CD8-positive, alpha-beta memory T cell (primary cell): ENCODE data around the gene PUM1. TPM values are rescaled to one million over a fixed set of nuclear protein-coding genes. Genes with fewer than 3 reads are reported as not detected.

Source experiments
- CTCF ChIA-PET: fragments of 350-600 bp; sonication (Branson Sonifier 250); formaldehyde crosslinking; loops from one replicate; lab custom pipeline; 2021; ENCODE audit warnings: antibody characterized with exemption; lab: Charles Lee
- POLR2A ChIA-PET: fragments of 350-600 bp; sonication (Branson Sonifier 250); formaldehyde crosslinking; loops from one replicate; lab custom pipeline; 2021; ENCODE audit warnings: antibody characterized with exemption; lab: Charles Lee
- DNase-seq, 5 donors: peaks; one replicate each; pipeline versions ENCODE4 v3.0.0 to v3.0.0-alpha.2; 2020 to 2022; ENCODE audit warnings: mixed read lengths in 1 of 5
- H3K27ac ChIP-seq: one replicate; pipeline ENCODE4 v1.7.0; 2013; ENCODE audit warnings: low read depth, mild to moderate bottlenecking, low read length, moderate library complexity
- H3K27me3 ChIP-seq: 2 replicates; pipeline ENCODE4 v1.7.0; 2013; ENCODE audit warnings: low read length, mild to moderate bottlenecking; ENCODE audit not compliant: insufficient read depth, poor library complexity, severe bottlenecking
- H3K36me3 ChIP-seq: 2 replicates; pipeline ENCODE4 v1.7.0; 2013; ENCODE audit warnings: mild to moderate bottlenecking, low read length, moderate library complexity; ENCODE audit not compliant: insufficient read depth
- H3K4me1 ChIP-seq: 2 replicates; pipeline ENCODE4 v1.7.0; 2013; ENCODE audit warnings: mild to moderate bottlenecking, low read length, moderate library complexity; ENCODE audit not compliant: insufficient read depth
- H3K4me3 ChIP-seq: 2 replicates; pipeline ENCODE4 v1.7.0; 2013; ENCODE audit warnings: mild to moderate bottlenecking, low read length
- H3K9me3 ChIP-seq: 2 replicates; pipeline ENCODE4 v1.7.0; 2013; ENCODE audit warnings: mild to moderate bottlenecking, low read length
- H3K27ac Mint-ChIP-seq, 8 donors: one replicate each; pipeline ENCODE4 v1.8.0; 2020 to 2021; ENCODE audit warnings: mixed read lengths in 8 of 8, mild to moderate bottlenecking in 6 of 8, inconsistent platforms in 3 of 8, moderate library complexity in 3 of 8
- H3K27me3 Mint-ChIP-seq, 2 donors: one replicate each; pipeline ENCODE4 v1.8.0; 2020 to 2021; ENCODE audit warnings: mixed read lengths in 2 of 2, mild to moderate bottlenecking in 1 of 2, moderate library complexity in 1 of 2
- H3K36me3 Mint-ChIP-seq, 3 donors: one replicate each; pipeline ENCODE4 v1.8.0; 2020 to 2021; ENCODE audit warnings: mixed read lengths in 3 of 3, inconsistent platforms in 1 of 3, mild to moderate bottlenecking in 1 of 3
- H3K4me1 Mint-ChIP-seq, 3 donors: one replicate each; pipeline ENCODE4 v1.8.0; 2020 to 2021; ENCODE audit warnings: mixed read lengths in 3 of 3, inconsistent platforms in 1 of 3, mild to moderate bottlenecking in 1 of 3
- H3K4me3 Mint-ChIP-seq, 7 donors: one replicate each; pipeline ENCODE4 v1.8.0; 2020 to 2021; ENCODE audit warnings: mixed read lengths in 7 of 7, mild to moderate bottlenecking in 6 of 7, moderate library complexity in 4 of 7, inconsistent platforms in 2 of 7
- H3K9me3 Mint-ChIP-seq, 5 donors: one replicate each; pipeline ENCODE4 v1.8.0; 2020 to 2022; ENCODE audit warnings: mixed read lengths in 5 of 5, mild to moderate bottlenecking in 3 of 5, moderate library complexity in 2 of 5, inconsistent platforms in 1 of 5
- polyA plus RNA-seq: library from polyadenylated mRNA; unstranded; fragments of 300-500 nt; fragmentation: Illumina TruSeq; gene quantifications from one replicate; pipeline ENCODE4 v1.2.3, GENCODE V29; 2021
- total RNA-seq, 2 experiments: library from RNA; stranded (reverse); gene quantifications; one replicate each; pipeline ENCODE4 v1.2.3, GENCODE V29; 2021

Gene PUM1
- total and polyA plus RNA-seq, 3 experiments from 2014 or later, result 99.8 to 127 (median 113) TPM

- Histone ChIP-seq H3K9me3 (no peaks in the 10 kb centered on the region), H3K27ac (no peak overlapping the region), H3K4me3 (no peak overlapping the region), H3K36me3 (peaks cover 18% of the 10 kb centered on the region), H3K27me3 (no peaks in the 10 kb centered on the region), H3K4me1 (peaks cover 39% of the 10 kb centered on the region)
- no peak for DNase-seq
- CTCF ChIA-PET, result no interaction called here
- H3K36me3 Mint-ChIP-seq, result peaks cover 3 to 71% (median 18%) of the 10 kb centered on the region in 3 donors
- no peaks in the 10 kb centered on the region for H3K27me3 Mint-ChIP-seq
- H3K27ac Mint-ChIP-seq, result no peak overlapping the region
- POLR2A ChIA-PET, result no interaction called here
- no peak overlapping the region for H3K4me3 Mint-ChIP-seq
- peaks cover 52 to 90% (median 82%) of the 10 kb centered on the region in 3 donors for H3K4me1 Mint-ChIP-seq
- no peaks in the 10 kb centered on the region for H3K9me3 Mint-ChIP-seq
Observed at GRCh38 chr1:31006747-31007146, 58.8 kb downstream of the PUM1 start.

GRCh38 chr1:31005617-31006166 is 59.8 kb downstream of the PUM1 start:
- Histone ChIP-seq H3K36me3 (peaks cover 18% of the 10 kb centered on the region), H3K9me3 (no peaks in the 10 kb centered on the region), H3K4me1 (peaks cover 28% of the 10 kb centered on the region), H3K27ac (no peak overlapping the region), H3K27me3 (no peaks in the 10 kb centered on the region), H3K4me3 (no peak overlapping the region)
- Mint-ChIP-seq H3K36me3 (peaks cover 3 to 76% (median 18%) of the 10 kb centered on the region in 3 donors), H3K4me1 (peaks cover 50 to 86% (median 79%) of the 10 kb centered on the region in 3 donors), H3K27me3 (no peaks in the 10 kb centered on the region), H3K27ac (peak overlapping the region in 2 of 8 donors; percentile 57 to 76), H3K4me3 (no peak overlapping the region), H3K9me3 (no peaks in the 10 kb centered on the region)
- no peak for DNase-seq
- POLR2A ChIA-PET, result no interaction called here
- CTCF ChIA-PET, result no interaction called here

GRCh38 chr1:31005198-31005597 is 60.3 kb downstream of the PUM1 start:
- H3K9me3 Mint-ChIP-seq, result no peaks in the 10 kb centered on the region
- peak overlapping the region in 1 of 8 donors; percentile 56 for H3K27ac Mint-ChIP-seq
- Histone ChIP-seq H3K4me1 (peaks cover 23% of the 10 kb centered on the region), H3K27me3 (no peaks in the 10 kb centered on the region), H3K27ac (no peak overlapping the region), H3K36me3 (peaks cover 18% of the 10 kb centered on the region), H3K9me3 (no peaks in the 10 kb centered on the region), H3K4me3 (no peak overlapping the region)
- no peaks in the 10 kb centered on the region for H3K27me3 Mint-ChIP-seq
- ChIA-PET POLR2A (no interaction called here), CTCF (no interaction called here)
- no peak overlapping the region for H3K4me3 Mint-ChIP-seq
- H3K4me1 Mint-ChIP-seq, result peaks cover 45 to 86% (median 79%) of the 10 kb centered on the region in 3 donors
- peaks cover 3 to 80% (median 18%) of the 10 kb centered on the region in 3 donors for H3K36me3 Mint-ChIP-seq
- DNase-seq, result no peak

- Mint-ChIP-seq H3K27ac (peak overlapping the region in 2 of 8 donors; percentile 10 to 60), H3K27me3 (no peaks in the 10 kb centered on the region), H3K9me3 (no peaks in the 10 kb centered on the region), H3K4me3 (no peak overlapping the region), H3K36me3 (peaks cover 3 to 84% (median 18%) of the 10 kb centered on the region in 3 donors), H3K4me1 (peaks cover 45 to 81% (median 75%) of the 10 kb centered on the region in 3 donors)
- no peaks in the 10 kb centered on the region for H3K27me3 ChIP-seq
- DNase-seq, result no peak
- ChIA-PET CTCF (no interaction called here), POLR2A (no interaction called here)
- no peak overlapping the region for H3K27ac ChIP-seq
- peaks cover 13% of the 10 kb centered on the region for H3K4me1 ChIP-seq
- H3K9me3 ChIP-seq, result no peaks in the 10 kb centered on the region
- H3K36me3 ChIP-seq, result peaks cover 18% of the 10 kb centered on the region
- no peak overlapping the region for H3K4me3 ChIP-seq
Observed at GRCh38 chr1:31004231-31004621, 61.3 kb downstream of the PUM1 start.

- H3K9me3 Mint-ChIP-seq, result no peaks in the 10 kb centered on the region
- Histone ChIP-seq H3K4me3 (no peak overlapping the region), H3K27me3 (no peaks in the 10 kb centered on the region), H3K27ac (no peak overlapping the region), H3K36me3 (peaks cover 18% of the 10 kb centered on the region), H3K9me3 (no peaks in the 10 kb centered on the region), H3K4me1 (peaks cover 13% of the 10 kb centered on the region)
- H3K4me3 Mint-ChIP-seq, result no peak overlapping the region
- no peaks in the 10 kb centered on the region for H3K27me3 Mint-ChIP-seq
- H3K27ac Mint-ChIP-seq, result peak overlapping the region in 4 of 8 donors; percentile 9 to 81 (median 44)
- ChIA-PET POLR2A (no interaction called here), CTCF (no interaction called here)
- no peak for DNase-seq
- H3K4me1 Mint-ChIP-seq, result peaks cover 42 to 82% (median 75%) of the 10 kb centered on the region in 3 donors
- peaks cover 3 to 86% (median 18%) of the 10 kb centered on the region in 3 donors for H3K36me3 Mint-ChIP-seq
Observed at GRCh38 chr1:31003613-31004230, 61.8 kb downstream of the PUM1 start.

GRCh38 chr1:31000301-31000700 is 65.2 kb downstream of the PUM1 start:
- POLR2A ChIA-PET, result interaction anchor here (0.6 kb wide), 1 partner anchor 1966 kb away, joined by 3 read pairs; no protein-coding TSS in a partner anchor
- Mint-ChIP-seq H3K9me3 (no peaks in the 10 kb centered on the region), H3K27ac (peak overlapping the region in 1 of 8 donors; percentile 47), H3K4me1 (peaks cover 42 to 81% (median 76%) of the 10 kb centered on the region in 3 donors), H3K27me3 (no peaks in the 10 kb centered on the region), H3K4me3 (no peak overlapping the region), H3K36me3 (peaks cover 0 to 85% (median 17%) of the 10 kb centered on the region in 3 donors)
- no peaks in the 10 kb centered on the region for H3K4me1 ChIP-seq
- H3K4me3 ChIP-seq, result no peak overlapping the region
- peaks cover 19% of the 10 kb centered on the region for H3K36me3 ChIP-seq
- DNase-seq, result no peak
- no peaks in the 10 kb centered on the region for H3K9me3 ChIP-seq
- CTCF ChIA-PET, result no interaction called here
- H3K27me3 ChIP-seq, result no peaks in the 10 kb centered on the region
- H3K27ac ChIP-seq, result no peak overlapping the region

- H3K27ac ChIP-seq, result no peak overlapping the region
- Mint-ChIP-seq H3K27ac (peak overlapping the region in 1 of 8 donors; percentile 57), H3K27me3 (no peaks in the 10 kb centered on the region), H3K9me3 (no peaks in the 10 kb centered on the region), H3K36me3 (peaks cover 4 to 84% (median 18%) of the 10 kb centered on the region in 3 donors), H3K4me3 (no peak overlapping the region), H3K4me1 (peaks cover 46 to 82% (median 73%) of the 10 kb centered on the region in 3 donors)
- peaks cover 18% of the 10 kb centered on the region for H3K36me3 ChIP-seq
- H3K4me3 ChIP-seq, result no peak overlapping the region
- POLR2A ChIA-PET, result no interaction called here
- no peaks in the 10 kb centered on the region for H3K4me1 ChIP-seq
- no peak for DNase-seq
- no peaks in the 10 kb centered on the region for H3K9me3 ChIP-seq
- CTCF ChIA-PET, result no interaction called here
- H3K27me3 ChIP-seq, result no peaks in the 10 kb centered on the region
Observed at GRCh38 chr1:30998887-30999286, 66.6 kb downstream of the PUM1 start.

GRCh38 chr1:30998171-30998570 is 67.3 kb downstream of the PUM1 start:
- H3K4me1 Mint-ChIP-seq, result peaks cover 46 to 81% (median 71%) of the 10 kb centered on the region in 3 donors
- Histone ChIP-seq H3K4me1 (no peaks in the 10 kb centered on the region), H3K36me3 (peaks cover 14% of the 10 kb centered on the region), H3K4me3 (no peak overlapping the region), H3K9me3 (no peaks in the 10 kb centered on the region), H3K27ac (no peak overlapping the region), H3K27me3 (no peaks in the 10 kb centered on the region)
- DNase-seq, result no peak
- CTCF ChIA-PET, result no interaction called here
- POLR2A ChIA-PET, result no interaction called here
- H3K36me3 Mint-ChIP-seq, result peaks cover 4 to 80% (median 11%) of the 10 kb centered on the region in 3 donors
- no peaks in the 10 kb centered on the region for H3K9me3 Mint-ChIP-seq
- H3K27me3 Mint-ChIP-seq, result no peaks in the 10 kb centered on the region
- peak overlapping the region in 4 of 8 donors; percentile 30 to 66 (median 56) for H3K27ac Mint-ChIP-seq
- H3K4me3 Mint-ChIP-seq, result no peak overlapping the region
